GM19463 (cell line): Measurements from ENCODE around the gene YARS1.

Experiments
- ATAC-seq: cut with Tn5 transposase; IDR thresholded peaks from one replicate; pipeline ENCODE4 v1.9.1; 2021; ENCODE audit warnings: mild to moderate bottlenecking, moderate library complexity; ENCODE audit not compliant: unreplicated experiment

Gene YARS1

DNA sequence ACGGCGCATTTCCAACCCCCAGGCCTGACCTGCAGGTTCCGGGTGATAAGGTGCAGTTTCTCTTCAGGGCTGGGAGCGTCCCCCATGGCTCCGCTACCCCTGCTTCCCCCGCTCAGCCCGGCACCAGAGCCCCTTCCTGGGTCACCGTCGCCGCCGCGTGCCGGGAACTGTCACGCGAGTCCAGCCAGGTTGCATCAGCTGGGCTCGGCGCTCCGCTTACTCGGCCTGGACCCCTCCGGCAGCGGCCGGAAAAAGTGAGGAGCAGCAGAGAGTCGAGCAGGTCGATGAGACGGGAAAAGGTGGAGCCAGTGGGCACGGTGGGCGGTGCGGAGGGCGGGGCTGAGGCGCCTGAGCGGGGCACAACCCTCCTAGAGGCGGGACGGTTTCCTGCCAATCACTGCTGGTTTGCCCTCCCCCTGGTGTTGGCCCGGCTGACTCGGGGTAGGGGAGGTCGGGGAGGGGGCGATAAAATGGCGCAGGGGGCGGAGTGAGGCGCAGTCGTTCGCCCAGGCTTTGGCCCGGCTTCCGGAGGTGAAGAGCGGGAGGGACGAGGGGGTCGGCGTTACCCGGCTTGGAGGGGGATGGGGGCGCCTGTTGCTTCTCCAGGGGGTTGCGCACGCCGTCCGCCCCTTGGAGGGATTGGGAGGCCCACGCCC, at the start of gene YARS1, which contains the start of gene S100PBP:
Gene YARS1, minus strand, starts transcription at position 200 of the 656 bp plus-strand sequence. Its CDS starts 114 bp downstream, at position 86.
Gene S100PBP, plus strand, starts transcription at position 495 of the 656 bp plus-strand sequence. CDS start 8,447 bp downstream, outside the sequence.
- peak; percentile 82 for ATAC-seq

DNA sequence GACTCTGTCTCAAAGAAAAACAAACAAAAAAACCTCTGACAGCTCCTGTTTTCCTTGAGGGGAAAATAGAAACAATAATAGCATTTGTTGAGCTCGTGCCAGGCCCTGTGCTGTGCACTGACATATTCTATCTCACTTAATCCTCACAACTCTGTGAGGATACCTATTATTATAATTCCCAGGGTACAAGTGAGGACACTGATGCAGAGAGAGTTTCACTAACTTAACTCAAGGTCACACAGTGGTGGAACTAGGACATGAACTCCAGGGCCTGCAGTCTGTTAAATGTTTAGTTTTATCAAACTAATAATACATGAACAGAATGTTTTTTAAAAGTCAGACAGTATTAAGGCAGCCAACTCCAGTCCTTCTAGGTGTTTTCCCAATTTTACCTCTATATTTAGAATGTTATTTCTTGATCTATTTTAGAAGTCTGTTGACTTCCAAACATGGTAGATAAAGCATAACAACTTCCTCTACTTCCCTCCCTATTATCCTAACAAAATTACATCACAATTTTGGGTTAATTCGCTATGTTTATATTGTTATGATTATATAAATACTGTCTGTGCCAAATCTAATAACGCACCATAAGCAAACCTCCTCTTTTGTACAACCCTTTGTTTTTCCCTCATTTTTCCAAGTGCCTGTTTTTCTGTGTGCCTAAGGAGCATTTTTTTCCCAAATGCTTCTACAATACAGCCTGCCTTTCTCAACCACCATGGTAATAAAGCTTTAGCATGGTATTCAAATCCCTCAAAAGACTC, 48.7 kb upstream of the YARS1 start:
- ATAC-seq, result no peak

DNA sequence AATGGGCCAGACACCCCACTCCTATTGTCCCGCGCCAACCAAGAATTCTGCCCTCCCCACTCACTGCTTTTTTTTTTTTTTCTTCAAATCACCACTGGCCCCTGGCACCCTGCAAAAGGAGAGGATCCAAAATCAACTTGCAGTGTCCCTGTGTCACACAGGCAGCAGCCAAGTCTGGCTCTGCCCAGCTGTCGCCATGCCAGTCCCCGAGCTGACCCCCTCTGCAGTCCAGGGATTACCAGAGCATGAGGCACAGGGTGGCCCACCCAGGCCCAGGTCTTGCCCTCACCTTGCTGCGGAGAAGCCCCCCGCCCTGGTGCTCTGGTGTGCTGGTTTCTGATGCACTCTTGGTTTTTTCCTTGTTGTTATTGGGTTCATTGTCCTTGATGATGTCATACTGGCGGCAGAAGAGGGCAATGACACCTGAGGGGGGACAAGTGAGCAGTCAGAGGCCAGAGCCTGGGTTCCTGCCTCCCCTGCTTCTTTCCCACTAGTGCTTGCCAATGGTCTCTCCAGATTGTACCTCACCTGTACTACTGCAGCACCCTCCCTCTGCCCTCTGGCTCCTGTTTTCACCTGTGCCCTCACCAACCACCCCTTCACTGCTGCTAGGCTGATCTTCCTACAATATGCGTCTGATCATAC, 47.3 kb upstream of the YARS1 start:
- no peak for ATAC-seq

DNA sequence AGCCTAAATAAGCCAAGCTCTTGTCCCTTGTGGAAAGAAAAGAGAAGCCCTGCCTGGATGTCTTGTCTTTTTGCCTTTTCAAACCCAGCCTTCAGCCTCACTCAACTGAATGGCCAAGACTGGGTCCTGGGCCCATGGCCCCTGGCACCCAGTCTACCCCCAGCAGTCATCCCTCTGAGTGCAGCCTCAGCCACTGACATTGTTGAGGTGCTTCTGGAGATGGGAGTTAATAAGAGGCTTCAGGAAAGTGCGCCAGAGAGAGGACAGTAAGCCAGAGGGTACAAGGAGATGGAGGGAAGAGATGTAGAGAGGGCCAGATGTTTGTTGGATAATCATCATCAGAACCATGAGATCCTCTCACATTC, 46.7 kb upstream of the YARS1 start:
- ATAC-seq, result no peak

DNA sequence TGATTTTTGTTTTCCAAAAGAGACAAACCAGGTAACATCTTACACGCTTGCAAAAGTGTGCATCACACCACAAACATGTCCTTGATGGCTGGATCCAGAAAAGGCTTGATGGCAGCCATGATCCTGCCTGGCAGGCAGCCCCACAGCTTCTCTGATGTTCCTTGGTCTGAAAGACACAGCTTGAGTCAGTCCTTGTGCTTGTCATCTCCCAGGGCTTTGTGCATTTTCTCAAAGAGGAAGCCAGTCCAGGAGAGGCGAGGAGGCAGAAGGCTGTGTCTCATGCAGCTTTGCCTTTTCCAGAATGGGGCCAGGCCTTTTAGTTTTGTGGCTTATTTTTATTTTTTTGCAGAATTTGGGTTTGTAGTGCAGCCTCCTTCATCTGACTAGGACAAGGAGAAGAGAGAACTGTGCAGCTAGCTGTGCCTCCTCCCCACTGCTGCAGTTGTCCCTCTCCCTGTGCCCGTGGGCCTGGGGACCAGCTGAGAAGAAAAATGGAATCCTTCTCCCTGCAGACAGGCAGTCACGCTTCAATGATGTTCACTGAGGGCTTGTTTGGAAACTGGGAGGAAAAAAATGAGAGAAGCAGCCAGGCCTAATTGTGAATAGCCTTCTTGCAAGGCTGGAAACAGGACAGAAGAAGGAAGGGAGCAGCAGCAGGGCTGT, 46.2 kb upstream of the YARS1 start:
- ATAC-seq, result no peak

DNA sequence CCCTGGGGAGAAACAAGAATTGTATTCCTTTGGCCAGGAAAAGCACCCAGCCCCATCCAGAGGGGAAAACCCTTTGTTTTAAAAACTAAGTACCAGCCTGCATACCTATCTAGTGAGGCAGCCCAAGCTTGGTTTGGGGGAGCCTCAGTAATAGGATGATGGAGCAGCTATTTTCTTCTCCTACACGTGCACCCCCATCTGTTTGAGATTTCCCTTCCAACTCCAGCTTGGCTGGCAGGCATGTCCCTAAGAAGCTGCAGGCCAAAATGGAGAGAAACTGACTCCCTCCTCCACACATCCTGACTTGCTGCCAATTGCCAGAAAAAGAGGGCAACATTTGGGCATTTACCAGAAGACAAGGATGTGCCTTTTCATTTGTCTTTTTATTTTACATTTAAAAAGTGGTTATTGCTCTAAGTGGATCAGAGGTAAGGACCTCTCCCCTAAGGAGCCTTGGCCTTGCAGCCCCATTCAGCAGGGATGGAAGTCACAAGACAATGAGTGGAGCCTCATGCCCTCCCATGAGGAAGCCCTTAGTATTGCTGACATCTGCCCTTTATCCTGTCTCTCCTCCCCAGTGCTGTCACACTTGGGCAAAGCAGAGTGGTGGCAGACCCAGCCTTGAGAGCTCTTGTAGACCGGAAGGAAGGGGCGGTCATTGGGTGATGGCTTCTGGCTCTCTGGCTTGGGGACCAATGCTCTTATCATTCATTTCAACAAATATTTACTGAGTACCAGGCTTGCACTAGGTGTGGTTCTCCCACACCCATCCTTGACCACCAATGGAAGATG, 44.9 kb upstream of the YARS1 start:
- ATAC-seq, result no peak

DNA sequence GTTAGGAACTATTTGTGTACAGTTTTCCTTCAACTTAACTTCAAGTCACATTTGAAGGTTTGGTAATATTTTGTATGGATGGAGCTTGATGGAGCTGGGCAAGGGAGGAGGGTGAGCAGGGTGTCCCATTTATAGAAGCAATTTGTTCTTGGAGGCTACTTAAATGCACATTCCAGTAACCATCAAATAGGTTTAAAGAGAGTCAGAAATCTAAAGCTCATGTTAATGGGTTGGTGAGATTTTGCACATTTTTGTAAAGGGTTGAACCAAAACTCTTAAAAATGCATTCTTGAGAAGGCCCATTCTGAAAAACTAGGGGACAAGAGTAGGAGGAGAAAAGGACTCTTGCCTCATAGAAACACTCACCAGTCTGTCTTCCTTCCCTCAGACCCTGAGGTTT, 43.4 kb upstream of the YARS1 start:
- ATAC-seq, result no peak

DNA sequence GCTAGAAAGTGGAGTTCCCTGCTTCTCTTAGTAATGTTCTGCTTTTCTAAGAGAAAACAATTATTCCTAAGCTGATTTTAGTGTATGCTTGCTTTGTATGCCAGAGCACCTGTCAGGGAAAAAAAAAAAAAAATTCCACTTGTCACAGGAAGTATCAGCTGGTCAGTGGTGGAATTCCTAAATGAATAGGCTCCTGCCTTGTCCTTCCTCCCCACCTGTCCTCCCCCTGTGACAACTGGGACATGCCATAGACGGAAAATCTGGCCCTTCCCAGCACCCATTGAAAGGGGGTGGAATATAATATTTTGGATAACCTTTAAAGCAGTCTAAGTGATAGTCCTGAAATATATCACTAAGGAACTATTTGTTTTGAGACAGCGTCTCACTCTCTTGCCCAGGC, 42.8 kb upstream of the YARS1 start:
- no peak for ATAC-seq

DNA sequence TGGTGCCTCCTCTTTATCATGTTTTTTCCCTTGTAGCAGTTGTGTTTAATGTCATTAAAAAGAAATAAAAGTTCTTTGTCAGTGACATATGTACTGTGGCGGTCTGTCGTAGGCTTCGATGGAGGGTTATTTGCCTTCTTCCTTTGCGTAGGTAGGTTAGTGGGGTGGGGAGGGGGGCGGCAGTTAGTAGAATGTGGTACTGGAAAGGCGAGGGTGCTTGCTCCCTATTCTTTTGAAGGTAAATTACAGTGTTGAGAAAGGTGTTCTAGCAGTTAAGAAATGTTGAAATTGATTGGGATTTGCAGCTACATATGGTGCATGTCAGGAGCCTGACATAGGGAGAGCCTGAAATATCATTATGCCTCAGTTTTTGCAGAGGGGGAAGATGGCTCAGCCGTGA, 41.6 kb upstream of the YARS1 start:
- no peak for ATAC-seq

DNA sequence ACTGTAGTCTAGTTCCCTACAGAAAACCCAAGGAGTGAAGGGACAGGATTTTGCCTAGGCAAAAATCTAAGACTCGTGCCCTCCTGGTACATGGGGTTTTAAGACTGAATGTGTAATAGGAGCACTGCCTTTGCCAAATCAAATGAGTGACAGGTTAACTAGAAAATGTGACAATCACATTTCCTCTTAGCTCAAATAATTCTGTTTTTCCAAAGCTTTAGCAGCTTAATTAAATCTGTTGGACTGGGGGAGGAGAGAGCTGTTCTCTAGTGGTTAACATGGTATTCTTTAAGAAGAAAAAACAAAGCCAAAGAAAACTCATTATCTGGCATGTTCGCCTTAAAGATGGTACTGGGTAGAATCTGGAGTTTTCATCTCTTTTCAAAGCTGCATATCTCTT, 41.0 kb upstream of the YARS1 start:
- no peak for ATAC-seq

DNA sequence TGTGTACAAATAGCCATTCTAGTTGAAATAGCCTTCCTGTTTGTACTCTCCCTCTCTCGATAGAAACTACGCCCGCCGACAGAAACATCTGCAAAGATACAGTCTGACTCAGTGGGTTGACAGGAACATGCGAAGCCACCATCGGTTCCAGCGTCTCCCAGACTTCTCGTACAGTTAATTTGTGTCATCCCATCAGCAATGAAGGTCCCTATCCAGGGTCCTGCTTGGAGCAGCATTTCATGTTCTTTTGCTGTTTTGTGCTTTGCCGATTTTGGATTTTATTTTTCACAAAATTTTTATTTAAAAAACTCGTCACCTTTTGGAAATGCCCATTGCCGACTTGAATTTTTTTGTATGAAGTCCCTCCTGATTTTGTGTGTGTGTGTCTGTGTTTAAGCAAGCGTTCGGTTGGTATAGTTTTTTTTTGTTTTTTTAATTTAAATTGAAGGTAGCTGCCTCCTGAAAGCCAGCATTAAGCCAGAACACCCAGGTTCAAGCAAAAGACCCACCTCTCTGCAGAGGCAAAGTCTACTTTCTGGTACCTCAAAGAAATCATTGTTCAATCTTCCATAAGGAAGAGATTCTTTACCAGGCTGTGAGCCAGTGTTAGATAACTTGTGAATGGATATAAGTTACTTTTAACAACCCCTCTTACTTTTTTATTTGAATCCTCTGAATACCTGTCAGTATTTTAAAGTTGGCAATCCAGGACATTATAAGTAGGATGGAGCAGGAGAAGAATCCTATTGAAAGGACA, 38.9 kb upstream of the YARS1 start:
- ATAC-seq, result no peak

DNA sequence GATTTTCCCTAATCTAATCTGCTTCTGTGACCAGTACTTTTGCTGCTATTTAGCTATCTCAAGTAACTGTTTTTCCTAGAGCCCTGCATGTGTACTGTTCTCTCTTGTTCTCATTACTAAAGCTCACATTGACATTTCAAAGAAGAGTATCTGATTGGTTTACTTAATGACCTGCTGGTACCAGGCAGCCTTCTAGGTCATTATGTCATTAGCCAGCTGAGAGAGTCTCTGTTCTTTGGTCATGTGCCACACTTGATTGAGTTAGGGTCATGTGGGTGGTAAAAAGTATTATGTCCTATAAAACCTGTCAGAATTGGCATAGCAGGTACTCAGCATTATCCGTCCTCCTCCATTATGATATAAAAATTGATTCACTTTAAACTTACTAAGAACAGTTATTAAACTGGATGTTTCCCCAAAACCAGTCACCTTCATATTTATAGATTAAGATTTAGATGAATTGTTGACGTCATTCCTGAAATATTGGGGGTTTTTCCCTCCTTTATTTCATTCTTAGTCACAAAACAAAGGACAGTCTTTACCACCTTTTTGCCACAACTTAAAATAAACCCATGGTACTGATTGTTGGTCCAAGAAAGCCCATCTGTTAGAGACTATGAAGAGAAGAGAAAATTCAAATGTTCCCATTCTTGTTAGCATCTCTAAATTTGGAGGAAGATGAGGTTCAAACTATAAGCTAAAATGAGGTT, 31.4 kb upstream of the YARS1 start:
- ATAC-seq, result no peak

DNA sequence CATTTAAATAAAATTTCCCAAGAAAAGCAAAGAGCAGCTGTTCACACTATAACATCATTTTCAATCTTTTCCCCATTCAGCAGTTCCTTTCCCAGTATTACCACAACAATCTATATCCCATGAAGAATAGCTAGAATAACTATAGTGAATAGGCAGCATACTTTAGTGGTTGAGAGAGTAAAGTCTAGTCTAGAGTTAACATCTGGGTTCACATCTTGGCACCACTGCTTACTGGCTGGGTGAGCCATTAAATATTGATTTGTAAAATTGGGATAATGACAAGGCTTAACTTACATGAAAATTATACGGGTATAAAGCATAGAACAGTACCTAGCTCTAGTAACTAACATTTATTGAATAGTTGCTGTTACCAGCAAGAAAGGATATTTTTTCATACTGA, 14.7 kb upstream of the YARS1 start:
- ATAC-seq, result no peak

DNA sequence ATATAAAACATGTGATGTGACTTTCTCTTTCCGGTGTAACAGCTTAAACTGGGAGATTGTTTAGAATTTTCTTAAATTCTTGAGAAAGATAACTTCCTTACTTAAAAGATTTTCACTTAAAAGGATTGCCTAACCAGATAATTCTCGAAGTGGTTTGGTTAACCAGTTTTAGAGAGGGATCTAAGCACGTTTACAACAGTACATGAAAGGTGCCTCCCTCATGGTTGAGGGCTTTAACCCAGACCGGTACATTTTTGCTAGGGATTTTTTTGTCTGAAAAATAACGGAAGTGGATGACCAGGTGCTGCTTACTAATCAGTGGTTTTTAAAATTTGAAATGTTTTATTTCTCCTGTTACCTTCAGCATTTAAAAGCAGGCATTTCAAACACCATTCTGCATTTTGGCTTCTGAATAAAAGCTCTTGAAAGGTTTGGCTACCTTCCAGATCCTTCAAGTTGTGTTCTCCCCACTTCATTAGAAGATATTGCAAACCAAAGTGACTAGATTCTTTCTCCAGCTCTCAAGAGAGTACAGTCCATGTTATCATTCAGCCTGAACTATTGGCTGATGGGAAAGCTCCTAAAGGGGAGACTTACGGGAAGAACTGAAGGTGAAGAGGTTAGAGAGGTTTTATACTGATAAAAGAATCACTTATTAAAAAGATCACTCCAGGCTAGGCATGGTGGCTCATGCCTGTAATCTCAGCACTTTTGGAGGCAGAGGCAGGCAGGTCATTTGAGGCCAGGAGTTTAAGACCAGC, 13.1 kb upstream of the YARS1 start:
- ATAC-seq, result no peak

DNA sequence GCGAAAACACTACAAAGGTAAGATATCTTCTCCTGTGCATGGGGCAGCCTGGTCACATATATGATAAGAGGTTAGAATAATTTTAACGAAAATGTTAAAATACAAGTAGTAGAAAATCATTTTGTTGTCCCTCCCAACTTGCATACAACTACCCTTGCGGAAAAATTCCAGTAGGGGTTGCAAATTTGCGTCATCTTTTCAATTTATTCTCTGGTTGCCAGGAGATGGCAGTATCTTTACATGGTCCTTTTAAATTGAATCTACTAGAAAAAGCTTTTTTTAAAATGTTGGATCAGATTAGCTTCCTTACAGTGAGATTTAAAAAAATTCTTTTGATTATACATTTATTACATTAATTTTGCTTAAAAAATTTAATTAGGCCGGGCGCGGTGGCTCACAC, 11.2 kb upstream of the YARS1 start:
- ATAC-seq, result no peak

DNA sequence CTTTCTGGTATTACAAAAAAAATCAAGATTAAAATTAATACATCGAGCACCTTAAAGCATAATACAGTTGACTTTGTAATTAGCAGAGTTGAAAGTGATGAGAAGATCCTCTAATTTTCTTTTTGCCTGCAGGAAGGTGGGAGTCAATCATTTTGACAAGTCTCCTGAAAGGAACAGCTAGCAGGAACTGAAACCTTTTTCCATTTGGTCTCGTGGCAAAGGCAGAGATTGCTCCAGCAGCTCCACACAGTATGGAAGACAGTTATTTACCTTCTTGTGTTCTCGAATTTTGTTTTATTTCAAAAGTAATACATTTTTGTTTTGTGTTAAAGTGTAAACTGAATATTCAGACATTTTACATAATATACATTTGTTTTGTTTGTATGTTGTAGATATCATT, 8.0 kb upstream of the YARS1 start:
- ATAC-seq, result no peak

DNA sequence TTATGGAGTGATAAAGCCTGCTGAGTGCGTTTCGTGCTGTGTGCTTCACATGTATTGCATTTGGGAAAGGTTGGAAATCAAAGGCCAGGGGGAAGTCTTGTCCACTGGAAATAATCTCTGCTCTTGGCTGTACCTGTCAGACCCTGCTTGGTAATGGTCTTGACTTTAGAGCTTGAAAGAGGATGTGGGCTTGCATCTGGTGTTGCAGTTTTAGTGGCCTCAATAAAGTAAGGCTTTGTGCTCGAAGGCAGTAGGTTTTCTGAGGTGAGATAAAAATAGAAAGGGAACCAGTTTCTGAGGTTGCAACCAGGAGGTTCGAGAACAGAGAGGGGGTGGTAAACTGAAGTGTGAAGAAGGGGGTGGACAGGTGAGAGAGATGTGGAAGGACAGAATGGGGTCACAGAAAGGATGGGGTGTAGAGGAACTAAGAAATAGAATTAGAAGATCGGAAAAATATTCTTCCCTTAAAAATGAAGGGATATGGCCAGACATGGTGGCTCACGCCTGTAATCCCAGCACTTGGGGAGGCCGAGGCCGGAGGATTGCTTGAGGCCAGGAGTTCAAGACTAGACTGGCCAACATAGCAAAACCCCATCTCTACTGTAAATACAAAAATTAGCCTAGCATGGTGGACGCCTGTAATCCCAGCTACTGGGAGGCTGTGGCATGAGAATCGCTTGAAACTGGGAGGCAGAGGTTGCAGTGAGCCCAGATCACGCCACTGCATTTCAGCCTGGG, 1.8 kb upstream of the YARS1 start:
- ATAC-seq, result peak; percentile 39
